22Rv1 (cell line): ENCODE data around the gene LY6G6F.
A peak's percentile ranks its signal among the peaks of the same experiment; 100 is the strongest.

ENCODE experiments used
- H3K27ac ChIP-seq: fragments of 450-650 bp; 2 replicates; pipeline ENCODE4 v1.5.1; 2017
- ZFX ChIP-seq: fragments of 450-650 bp; IDR thresholded peaks from 2 replicates; pipeline ENCODE4 v1.6.1; 2017; ENCODE audit warnings: antibody characterized with exemption, borderline replicate concordance
- TF ChIP-seq, protein P1 (sequence below): fragments of 450-650 bp; IDR thresholded peaks from 2 replicates; pipeline ENCODE4 v1.5.1; 2017; ENCODE audit warnings: mild to moderate bottlenecking

LY6G6F gene

DNA sequence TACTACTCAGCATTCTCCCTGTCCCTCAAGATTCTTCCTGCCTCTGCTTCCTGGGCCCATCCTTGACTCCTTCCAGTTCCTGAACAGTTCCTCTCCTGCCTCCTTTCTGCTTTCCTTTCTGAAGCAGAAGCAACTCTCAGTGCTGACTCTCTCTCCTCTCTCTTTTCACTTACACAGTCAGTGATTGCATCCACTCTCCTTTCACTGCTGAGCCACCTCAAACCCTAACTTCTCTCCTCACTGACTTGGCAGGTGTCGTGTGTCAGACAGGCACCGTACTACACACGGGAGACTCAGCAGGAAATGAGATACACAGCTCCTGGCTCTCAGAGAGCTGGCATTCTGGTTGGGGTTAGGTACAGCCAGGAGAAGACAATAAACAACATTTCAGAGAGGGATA is 9.1 kb upstream of the LY6G6F start:
- TF ChIP-seq, protein P1, sequence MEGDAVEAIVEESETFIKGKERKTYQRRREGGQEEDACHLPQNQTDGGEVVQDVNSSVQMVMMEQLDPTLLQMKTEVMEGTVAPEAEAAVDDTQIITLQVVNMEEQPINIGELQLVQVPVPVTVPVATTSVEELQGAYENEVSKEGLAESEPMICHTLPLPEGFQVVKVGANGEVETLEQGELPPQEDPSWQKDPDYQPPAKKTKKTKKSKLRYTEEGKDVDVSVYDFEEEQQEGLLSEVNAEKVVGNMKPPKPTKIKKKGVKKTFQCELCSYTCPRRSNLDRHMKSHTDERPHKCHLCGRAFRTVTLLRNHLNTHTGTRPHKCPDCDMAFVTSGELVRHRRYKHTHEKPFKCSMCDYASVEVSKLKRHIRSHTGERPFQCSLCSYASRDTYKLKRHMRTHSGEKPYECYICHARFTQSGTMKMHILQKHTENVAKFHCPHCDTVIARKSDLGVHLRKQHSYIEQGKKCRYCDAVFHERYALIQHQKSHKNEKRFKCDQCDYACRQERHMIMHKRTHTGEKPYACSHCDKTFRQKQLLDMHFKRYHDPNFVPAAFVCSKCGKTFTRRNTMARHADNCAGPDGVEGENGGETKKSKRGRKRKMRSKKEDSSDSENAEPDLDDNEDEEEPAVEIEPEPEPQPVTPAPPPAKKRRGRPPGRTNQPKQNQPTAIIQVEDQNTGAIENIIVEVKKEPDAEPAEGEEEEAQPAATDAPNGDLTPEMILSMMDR, result no peak
- no peak for TF ChIP-seq ZFX
- no peak overlapping the region for H3K27ac ChIP-seq

DNA sequence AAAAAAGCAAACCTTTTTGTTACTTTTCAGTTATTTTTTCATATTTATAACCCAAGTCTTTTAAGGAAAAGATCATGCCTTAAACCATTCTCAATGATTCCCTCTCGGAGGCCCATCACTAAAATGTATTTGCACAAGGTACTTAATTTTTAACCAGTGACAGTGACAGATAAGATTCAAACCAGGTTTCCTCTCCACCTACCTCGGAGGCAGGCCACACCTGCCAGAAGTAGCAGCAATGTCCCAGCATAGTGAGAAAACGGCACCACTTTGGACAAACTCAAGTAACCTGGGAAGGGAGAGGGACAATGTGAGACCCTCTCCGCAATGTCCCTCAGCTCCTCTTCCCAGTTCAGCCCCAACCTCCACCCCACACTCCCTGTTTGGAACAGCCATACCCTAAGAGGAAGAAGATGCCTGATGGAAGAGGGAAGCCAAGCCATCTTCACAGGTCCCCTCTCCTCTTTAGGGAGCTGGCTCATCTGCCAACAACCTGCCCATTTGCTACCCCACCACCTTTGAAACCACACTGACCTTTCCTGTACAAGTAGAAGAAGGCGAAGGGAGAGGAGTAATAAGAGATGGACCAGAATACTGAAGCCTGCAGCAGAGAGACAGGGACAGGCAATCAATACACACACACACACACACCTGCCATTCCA is 5.8 kb upstream of the LY6G6F start:
- TF ChIP-seq, protein P1, result no peak
- no peak for TF ChIP-seq ZFX
- H3K27ac ChIP-seq, result no peak overlapping the region

DNA sequence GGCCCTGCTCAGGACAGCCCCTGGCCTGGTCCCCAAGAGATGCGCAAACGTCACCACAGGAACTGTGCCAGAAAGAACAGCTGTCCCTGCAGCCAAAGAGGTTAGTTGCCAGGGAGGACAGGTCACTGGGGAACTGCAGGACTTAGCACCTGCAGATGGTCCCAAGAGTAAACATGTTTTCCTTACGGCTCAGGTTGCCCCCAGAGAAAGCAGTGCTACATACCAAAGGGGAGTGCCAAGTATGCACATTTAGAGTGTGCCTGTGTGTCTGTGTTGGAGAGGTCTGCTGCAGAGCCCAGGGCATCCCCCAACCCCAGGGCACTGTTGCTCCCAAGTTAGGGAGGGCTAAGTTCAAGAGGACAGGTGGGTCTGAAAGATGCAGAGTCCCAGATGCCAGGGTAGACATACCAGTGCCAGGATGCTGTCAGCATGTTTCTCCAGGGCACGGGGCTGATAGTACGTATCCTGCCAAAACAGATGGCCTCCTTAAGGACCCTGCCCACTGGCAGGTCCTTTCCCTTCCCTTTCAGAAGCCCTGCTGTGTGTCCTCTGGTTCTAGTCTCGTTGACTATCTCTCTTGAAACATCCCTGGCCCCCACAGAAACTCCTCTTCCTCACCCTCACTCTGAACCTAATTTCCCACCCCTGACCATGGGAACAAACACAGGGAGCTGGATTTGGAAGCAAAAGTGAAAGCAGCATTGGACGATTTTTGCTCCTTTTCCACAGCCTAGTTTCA is 4.8 kb upstream of the LY6G6F start:
- no peak for TF ChIP-seq ZFX
- TF ChIP-seq, protein P1, result no peak

DNA sequence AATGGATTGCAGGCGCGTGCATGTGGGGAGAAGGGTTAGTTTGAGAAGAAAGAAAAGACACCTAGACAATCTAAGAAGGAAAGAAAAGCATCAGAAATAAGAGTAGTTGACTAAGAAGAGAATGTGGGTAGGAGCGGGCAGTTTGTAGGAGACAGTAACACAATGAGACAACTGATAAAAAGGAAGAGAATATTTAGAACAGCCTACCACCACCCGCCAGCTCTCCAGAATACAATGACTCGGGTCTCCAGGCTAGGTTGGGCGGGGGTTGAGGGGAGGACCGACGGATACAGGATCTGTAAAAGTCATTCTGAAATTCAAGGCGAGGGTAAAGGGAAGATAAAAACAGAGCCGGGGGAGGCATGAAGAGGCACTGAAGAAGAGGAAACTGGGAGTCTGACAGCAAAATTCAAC is 4.3 kb upstream of the LY6G6F start:
- TF ChIP-seq, protein P1, result no peak
- TF ChIP-seq ZFX, result no peak
- peak overlapping the region; percentile 72 for H3K27ac ChIP-seq

More for the DNA sequence above, 4.8 kb upstream of the LY6G6F start:
- peak overlapping the region; percentile 72; the same call in 1 of the 2 replicates for H3K27ac ChIP-seq

DNA sequence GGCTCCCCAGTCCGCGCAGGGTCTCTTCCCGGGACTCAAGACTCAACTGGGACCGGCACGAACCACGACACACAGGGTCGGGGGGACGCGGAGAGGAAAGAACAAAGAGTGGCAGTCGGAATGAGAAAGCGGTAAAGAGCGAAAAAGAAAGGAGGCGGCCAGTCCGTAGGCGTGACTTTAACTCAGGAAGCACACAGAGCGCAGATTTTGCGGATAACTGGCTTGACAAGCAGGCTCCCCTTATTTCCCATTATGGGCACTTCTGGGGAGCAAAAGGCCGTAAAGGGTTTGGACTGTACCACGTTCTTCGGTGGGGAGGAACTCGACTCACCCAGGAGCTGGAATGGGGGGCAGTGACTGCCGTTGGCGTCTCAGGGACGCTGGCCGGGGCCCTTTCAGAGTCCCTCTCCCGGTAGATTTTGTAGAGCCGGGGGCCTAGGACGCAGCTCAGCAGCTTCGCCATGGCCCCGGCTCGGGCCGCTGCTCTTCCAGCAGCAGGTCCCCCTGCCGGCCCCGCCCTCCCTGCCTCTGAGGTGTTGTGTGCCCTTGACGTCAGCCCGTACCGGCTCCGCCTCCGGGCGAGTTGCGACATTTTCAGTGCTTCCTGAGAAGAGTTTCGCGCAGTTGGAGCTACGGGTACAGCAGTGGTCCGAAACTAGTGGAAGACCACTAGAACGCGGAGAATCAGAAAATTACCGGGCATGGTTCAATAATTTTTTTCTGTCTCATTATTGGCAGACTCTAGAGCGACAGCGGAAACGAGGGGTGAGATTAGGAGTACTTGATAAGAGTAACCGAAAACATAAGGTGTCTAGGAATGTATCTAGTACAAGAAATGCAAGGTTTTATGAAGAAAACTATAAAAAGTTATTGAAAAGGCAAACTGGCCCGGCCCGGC is 3.6 kb upstream of the LY6G6F start, which contains the start of gene ABHD16A:
Gene ABHD16A (minus strand): TSS at position 506 of the 898 bp plus-strand sequence. CDS start 43 bp downstream, at position 463.
- TF ChIP-seq ZFX, result no peak
- TF ChIP-seq, protein P1, result no peak

DNA sequence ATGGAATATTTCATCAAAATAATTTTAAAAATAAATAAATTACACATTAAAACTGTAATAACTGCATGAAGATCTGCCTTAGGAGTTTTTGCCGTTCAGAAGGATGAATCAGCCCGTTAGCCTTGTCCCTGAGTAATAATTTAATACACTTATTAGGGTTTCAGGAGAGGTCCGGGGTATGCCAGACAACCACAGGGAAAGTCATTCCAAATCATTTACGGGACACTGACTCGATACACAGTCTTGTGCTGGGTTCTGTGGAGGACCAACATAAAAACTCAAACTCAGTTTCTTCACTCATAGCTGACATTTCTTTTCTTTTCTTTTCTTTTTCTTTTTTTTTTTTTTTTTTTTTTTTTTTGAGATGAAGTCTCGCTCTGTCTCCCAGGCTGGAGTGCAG is 735 bp upstream of the LY6G6F start:
- no peak overlapping the region for H3K27ac ChIP-seq
- TF ChIP-seq ZFX, result no peak
- TF ChIP-seq, protein P1, result no peak

More for the DNA sequence above, 3.6 kb upstream of the LY6G6F start, which contains the start of gene ABHD16A:
- peak within 1 kb of the TSS; percentile 72 for H3K27ac ChIP-seq
